ENCODE measurements around the gene HSPA1A.

DNA sequence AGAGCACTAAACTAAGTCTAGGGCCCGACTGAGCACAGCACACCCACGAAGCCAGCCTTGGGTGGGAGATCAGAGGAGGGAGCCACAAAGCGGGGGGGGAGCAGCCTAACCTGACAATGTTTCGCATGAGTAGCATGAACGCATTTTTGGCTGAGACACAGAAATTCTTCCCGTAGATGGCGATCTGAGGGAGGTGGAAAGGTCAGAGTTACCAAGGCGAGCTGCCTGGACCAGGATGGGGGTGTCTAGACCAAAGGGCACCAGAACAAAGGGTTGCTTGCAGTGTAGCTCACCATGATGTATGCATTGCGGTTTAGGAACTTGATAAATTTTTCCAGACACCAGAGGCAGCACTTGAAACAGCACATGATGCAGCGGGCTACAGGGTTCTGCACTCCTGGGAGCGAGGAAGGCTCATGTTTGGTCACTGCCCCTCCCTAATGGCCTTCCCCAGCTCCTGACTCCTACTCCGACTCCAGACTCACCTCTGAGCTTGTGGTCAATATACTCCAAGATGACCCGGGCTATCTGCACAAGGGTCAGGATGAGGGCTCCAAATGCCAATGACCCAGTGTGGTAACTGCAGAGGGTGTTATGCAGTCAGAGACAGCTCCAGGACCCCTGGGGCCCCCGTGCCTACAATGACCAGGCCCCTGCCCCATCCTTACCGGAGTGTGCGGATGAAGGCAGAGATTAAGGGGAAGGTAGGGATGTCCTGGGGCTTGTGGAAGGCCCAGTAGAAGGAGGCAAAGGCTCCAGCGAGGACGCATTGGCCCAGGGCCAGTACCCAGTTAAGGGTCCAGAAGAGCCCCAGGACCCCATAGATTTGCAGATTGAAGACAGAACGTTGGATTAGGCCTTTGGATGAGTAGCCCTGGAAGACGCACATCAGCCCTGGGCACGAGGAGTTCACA is 50.1 kb downstream of the HSPA1A start:
- TF ChIP-seq, protein P1, sequence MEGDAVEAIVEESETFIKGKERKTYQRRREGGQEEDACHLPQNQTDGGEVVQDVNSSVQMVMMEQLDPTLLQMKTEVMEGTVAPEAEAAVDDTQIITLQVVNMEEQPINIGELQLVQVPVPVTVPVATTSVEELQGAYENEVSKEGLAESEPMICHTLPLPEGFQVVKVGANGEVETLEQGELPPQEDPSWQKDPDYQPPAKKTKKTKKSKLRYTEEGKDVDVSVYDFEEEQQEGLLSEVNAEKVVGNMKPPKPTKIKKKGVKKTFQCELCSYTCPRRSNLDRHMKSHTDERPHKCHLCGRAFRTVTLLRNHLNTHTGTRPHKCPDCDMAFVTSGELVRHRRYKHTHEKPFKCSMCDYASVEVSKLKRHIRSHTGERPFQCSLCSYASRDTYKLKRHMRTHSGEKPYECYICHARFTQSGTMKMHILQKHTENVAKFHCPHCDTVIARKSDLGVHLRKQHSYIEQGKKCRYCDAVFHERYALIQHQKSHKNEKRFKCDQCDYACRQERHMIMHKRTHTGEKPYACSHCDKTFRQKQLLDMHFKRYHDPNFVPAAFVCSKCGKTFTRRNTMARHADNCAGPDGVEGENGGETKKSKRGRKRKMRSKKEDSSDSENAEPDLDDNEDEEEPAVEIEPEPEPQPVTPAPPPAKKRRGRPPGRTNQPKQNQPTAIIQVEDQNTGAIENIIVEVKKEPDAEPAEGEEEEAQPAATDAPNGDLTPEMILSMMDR (IDR thresholded peaks at IDR 0.05): no peak
- no peak for TF ChIP-seq POLR2A (IDR thresholded peaks at IDR 0.05)
